MCF 10A (cell line): ENCODE measurements around the gene NXPH1. TPM values are rescaled to one million over a fixed set of nuclear protein-coding genes. Genes with fewer than 3 reads are reported as not detected.
"Not testable (repeated sequence)": the region's sequence is repeated elsewhere in the genome, so short reads cannot be mapped to it uniquely, and the experiment has no call there.

Experiments used
- BruUV-seq: library from RNA; stranded (reverse); fragments of 400-500 nt; replicated peaks from 2 replicates; lab custom pipeline; 2021; lab: Mats Ljungman, UMichigan
- CTCF ChIA-PET: fragments of 300-600 bp; sonication (Branson Sonifier 250); formaldehyde crosslinking; extraction: SDS; loops from one replicate; lab custom pipeline; 2021; ENCODE audit warnings: antibody characterized with exemption, inconsistent platforms; lab: Yijun Ruan, JAX
- POLR2A ChIA-PET: fragments of 300-600, 350-650 bp; sonication (Branson Sonifier 250); formaldehyde crosslinking; extraction: SDS; loops from one replicate; lab custom pipeline; 2020; ENCODE audit warnings: antibody characterized with exemption, inconsistent platforms; lab: Yijun Ruan, JAX
- DNase-seq: peaks from one replicate; pipeline ENCODE4 v3.0.0-alpha.2; 2018; ENCODE audit not compliant: unreplicated experiment
- H3K27ac Mint-ChIP-seq: one replicate; pipeline ENCODE4 v1.8.0; 2022; ENCODE audit warnings: mild to moderate bottlenecking, low read depth, mixed read lengths; ENCODE audit not compliant: unreplicated experiment
- H3K27me3 Mint-ChIP-seq: one replicate; pipeline ENCODE4 v1.8.0; 2022; ENCODE audit warnings: mixed read lengths; ENCODE audit not compliant: insufficient read depth, unreplicated experiment
- H3K36me3 Mint-ChIP-seq: one replicate; pipeline ENCODE4 v1.8.0; 2022; ENCODE audit warnings: mild to moderate bottlenecking, moderate library complexity, mixed read lengths; ENCODE audit not compliant: insufficient read depth, unreplicated experiment
- H3K4me1 Mint-ChIP-seq: one replicate; pipeline ENCODE4 v1.8.0; 2022; ENCODE audit warnings: mixed read lengths; ENCODE audit not compliant: insufficient read depth, unreplicated experiment
- H3K4me3 Mint-ChIP-seq: one replicate; pipeline ENCODE4 v1.8.0; 2022; ENCODE audit warnings: mild to moderate bottlenecking, moderate library complexity, mixed read lengths; ENCODE audit not compliant: unreplicated experiment
- H3K9me3 Mint-ChIP-seq: one replicate; pipeline ENCODE4 v1.8.0; 2022; ENCODE audit warnings: mixed read lengths; ENCODE audit not compliant: unreplicated experiment
- CTCF ChIP-seq: fragments of 200-600 bp; IDR thresholded peaks from one replicate; pipeline ENCODE4 v1.8.0; 2022; ENCODE audit warnings: antibody characterized with exemption, mild to moderate bottlenecking; ENCODE audit not compliant: unreplicated experiment
- intact Hi-C: fragments of 100-400 bp; cut with micrococcal nuclease; formaldehyde crosslinking; loops from 2 replicates; pipeline ENCODE4 v1.14.1; 2022
- total RNA-seq: library from RNA; stranded (reverse); gene quantifications from 2 replicates; pipeline ENCODE4 v1.2.3, GENCODE V29; 2022

Gene NXPH1
- total RNA-seq, 1 experiment from 2014 or later: not detected

GRCh38 chr7:8710124-8710523 lies 276.7 kb downstream of the NXPH1 start:
- ChIA-PET CTCF (no interaction called here), POLR2A (no interaction called here)
- H3K27me3 Mint-ChIP-seq: peaks cover 30% of the 10 kb centered on the region
- H3K9me3 Mint-ChIP-seq: no peaks in the 10 kb centered on the region
- H3K27ac Mint-ChIP-seq: no peak overlapping the region
- no TSS peak for BruUV-seq
- TF ChIP-seq CTCF: no peak
- DNase-seq: no peak
- intact Hi-C loops: no loop called here
- no peaks in the 10 kb centered on the region for H3K4me1 Mint-ChIP-seq
- H3K4me3 Mint-ChIP-seq: no peak overlapping the region
- H3K36me3 Mint-ChIP-seq: no peaks in the 10 kb centered on the region

- peak; percentile 30 for DNase-seq
- intact Hi-C loops: no loop called here
- Mint-ChIP-seq H3K27me3 (peaks cover 54% of the 10 kb centered on the region), H3K9me3 (no peaks in the 10 kb centered on the region), H3K36me3 (no peaks in the 10 kb centered on the region), H3K4me3 (no peak overlapping the region), H3K4me1 (no peaks in the 10 kb centered on the region), H3K27ac (no peak overlapping the region)
- TF ChIP-seq CTCF: no peak
- ChIA-PET POLR2A (no interaction called here), CTCF (interaction anchor here (0.6 kb wide), 1 partner anchor 9 kb away, joined by 3 read pairs; no protein-coding TSS in a partner anchor)
- no TSS peak for BruUV-seq
Measured at GRCh38 chr7:8714791-8715190, 281.4 kb downstream of the NXPH1 start.

GRCh38 chr7:8719102-8719501 lies 285.7 kb downstream of the NXPH1 start:
- TF ChIP-seq CTCF: no peak
- no peaks in the 10 kb centered on the region for H3K4me1 Mint-ChIP-seq
- POLR2A ChIA-PET: no interaction called here

GRCh38 chr7:8724080-8724718 lies 290.8 kb downstream of the NXPH1 start:
- Mint-ChIP-seq H3K9me3 (no peaks in the 10 kb centered on the region), H3K27ac (no peak overlapping the region), H3K4me3 (no peak overlapping the region), H3K4me1 (no peaks in the 10 kb centered on the region), H3K36me3 (no peaks in the 10 kb centered on the region), H3K27me3 (no peaks in the 10 kb centered on the region)
- intact Hi-C loops: loop anchor here (1.0 kb wide), 2 partner anchors 287 to 306 kb away; no protein-coding TSS in a partner anchor
- POLR2A ChIA-PET: no interaction called here
- CTCF ChIA-PET: interaction anchor here (0.6 to 2.8 kb wide), 25 partner anchors 10 to 1623 kb away, joined by 3 to 20 read pairs (median 4); no protein-coding TSS in a partner anchor
- BruUV-seq: no TSS peak
- DNase-seq: peak; percentile 62
- TF ChIP-seq CTCF: peak; percentile 68

More at GRCh38 chr7:8719102-8719501, 285.7 kb downstream of the NXPH1 start:
- CTCF ChIA-PET: no interaction called here
- no peak overlapping the region for H3K27ac Mint-ChIP-seq
- H3K36me3 Mint-ChIP-seq: no peaks in the 10 kb centered on the region
- H3K27me3 Mint-ChIP-seq: peaks cover 26% of the 10 kb centered on the region
- no peak overlapping the region for H3K4me3 Mint-ChIP-seq
- no TSS peak for BruUV-seq
- no peaks in the 10 kb centered on the region for H3K9me3 Mint-ChIP-seq
- DNase-seq: no peak
- intact Hi-C loops: no loop called here

GRCh38 chr7:8731756-8732155 lies 298.3 kb downstream of the NXPH1 start:
- DNase-seq, CTCF ChIA-PET, H3K9me3 Mint-ChIP-seq, intact Hi-C loops, H3K4me1 Mint-ChIP-seq, H3K27me3 Mint-ChIP-seq, BruUV-seq, H3K4me3 Mint-ChIP-seq, H3K27ac Mint-ChIP-seq, POLR2A ChIA-PET, H3K36me3 Mint-ChIP-seq: not testable (repeated sequence)
